IMR-90 (cell line): ENCODE data around the gene ACVR1B.

Source experiments
- BHLHE40 ChIP-seq: fragments of 150-350 bp; IDR thresholded peaks from 2 replicates; pipeline ENCODE4 v1.6.1; 2016; ENCODE audit warnings: mild to moderate bottlenecking, low read depth, low read length
- CTCF ChIP-seq: conservative IDR thresholded peaks from 2 replicates; pipeline ENCODE4 v1.5.1; 2012; ENCODE audit warnings: mild to moderate bottlenecking, low read depth, low read length, improper control_type of control experiment
- FOS ChIP-seq: fragments of 150-350 bp; IDR thresholded peaks from 2 replicates; pipeline ENCODE4 v1.6.1; 2016; ENCODE audit warnings: low read depth, low read length
- MAFK ChIP-seq: IDR thresholded peaks from 2 replicates; pipeline ENCODE4 v1.6.1; 2012; ENCODE audit warnings: low read depth, low read length, improper control_type of control experiment
- MXI1 ChIP-seq: IDR thresholded peaks from 2 replicates; pipeline ENCODE4 v1.6.1; 2012; ENCODE audit warnings: low read depth, mild to moderate bottlenecking, low read length, moderate library complexity, borderline replicate concordance
- POLR2A ChIP-seq: IDR thresholded peaks from 2 replicates; pipeline ENCODE4 v1.6.1; 2012; ENCODE audit warnings: mild to moderate bottlenecking, low read depth, low read length
- RAD21 ChIP-seq: IDR thresholded peaks from 2 replicates; pipeline ENCODE4 v1.6.1; 2012; ENCODE audit warnings: low read length, improper control_type of control experiment
- RCOR1 ChIP-seq: IDR thresholded peaks from 2 replicates; pipeline ENCODE4 v1.6.1; 2012; ENCODE audit warnings: mild to moderate bottlenecking, low read length, improper control_type of control experiment; ENCODE audit not compliant: insufficient replicate concordance
- RFX5 ChIP-seq: IDR thresholded peaks from 2 replicates; pipeline ENCODE4 v1.8.0; 2012; ENCODE audit warnings: low read depth, mild to moderate bottlenecking, low read length, moderate library complexity
- SMC3 ChIP-seq: fragments of 150-350 bp; IDR thresholded peaks from 2 replicates; pipeline ENCODE4 v1.6.1; 2016; ENCODE audit warnings: low read depth, mild to moderate bottlenecking, antibody characterized with exemption, low read length, moderate library complexity

- TF ChIP-seq RAD21 (peak; percentile 97), POLR2A (0 out of 2 replicates have a peak, but pooled peaks have one; percentile 31), CTCF (peak; percentile 96), SMC3 (peak; percentile 95), RCOR1 (no peak), FOS (no peak), BHLHE40 (no peak), RFX5 (no peak), MXI1 (no peak), MAFK (no peak)
These were observed 28.7 kb downstream of the ACVR1B start for GRCh38 chr12:51980051-51980808.
